Panc1 (cell line): ENCODE results near the gene KIAA0586. TPM values are rescaled to one million over a fixed set of nuclear protein-coding genes. Genes with fewer than 3 reads are reported as not detected.

Source experiments
- ATAC-seq: fragments of 200-7000 bp; cut with Tn5 transposase; 2 replicates; pipeline ENCODE4 v1.9.1; 2020; ENCODE audit warnings: mild to moderate bottlenecking, moderate library complexity
- BruUV-seq: library from RNA; stranded (reverse); fragments of 400-500 nt; replicated peaks from 2 replicates; lab custom pipeline; 2021; lab: Mats Ljungman, UMichigan
- CTCF ChIA-PET: fragments of 300-600 bp; sonication (Branson Sonifier 250); formaldehyde crosslinking; loops from one replicate; lab custom pipeline; 2022; ENCODE audit warnings: antibody characterized with exemption; lab: Charles Lee
- POLR2A ChIA-PET: fragments of 300-600 bp; sonication (Branson Sonifier 250); formaldehyde crosslinking; loops from one replicate; lab custom pipeline; 2022; ENCODE audit warnings: antibody characterized with exemption; lab: Charles Lee
- DNase-seq: peaks from one replicate; pipeline ENCODE4 v3.0.0-alpha.2; 2010; ENCODE audit warnings: low read depth, low spot score
- H3K27ac ChIP-seq: 2 replicates; pipeline ENCODE4 v1.5.1; 2011; ENCODE audit warnings: mild to moderate bottlenecking, low read length, inconsistent platforms
- H3K27me3 ChIP-seq: fragments of 200-500 bp; sonication (Bioruptor generic); 2 replicates; pipeline ENCODE4 v1.6.0; 2014; ENCODE audit warnings: low read length, inconsistent platforms; ENCODE audit not compliant: control insufficient read depth, insufficient read depth
- H3K36me3 ChIP-seq: fragments of 200-500 bp; sonication (Bioruptor generic); 2 replicates; pipeline ENCODE4 v1.5.1; 2014; ENCODE audit warnings: inconsistent platforms, mild to moderate bottlenecking, low read length, moderate library complexity; ENCODE audit not compliant: control insufficient read depth, insufficient read depth
- H3K4me1 ChIP-seq: 2 replicates; pipeline ENCODE4 v1.5.1; 2011; ENCODE audit warnings: inconsistent platforms, mild to moderate bottlenecking, low read length, moderate library complexity; ENCODE audit not compliant: control insufficient read depth, insufficient read depth
- H3K4me3 ChIP-seq, 2 experiments: 2 replicates each; pipeline ENCODE4 v1.5.1; 2011 to 2012; ENCODE audit warnings: low read depth in 2 of 2, low read length in 2 of 2, mild to moderate bottlenecking in 2 of 2, inconsistent platforms in 1 of 2, moderate library complexity in 1 of 2
- H3K9me3 ChIP-seq: fragments of 200-500 bp; sonication (Bioruptor generic); 2 replicates; pipeline ENCODE4 v1.5.1; 2014; ENCODE audit warnings: low read depth, mild to moderate bottlenecking, inconsistent platforms, low read length, moderate library complexity; ENCODE audit not compliant: control insufficient read depth, insufficient read depth
- POLR2AphosphoS5 ChIP-seq: IDR thresholded peaks from 2 replicates; pipeline ENCODE4 v1.6.1; 2012; ENCODE audit warnings: mild to moderate bottlenecking, low read depth, low read length, moderate library complexity
- SIN3A ChIP-seq: IDR thresholded peaks from 2 replicates; pipeline ENCODE4 v1.6.1; 2012; ENCODE audit warnings: low read depth, mild to moderate bottlenecking, low read length, moderate library complexity, borderline replicate concordance; ENCODE audit not compliant: insufficient read depth
- TCF7L2 ChIP-seq: IDR thresholded peaks from 2 replicates; pipeline ENCODE4 v1.6.1; 2011; ENCODE audit warnings: mild to moderate bottlenecking, low read depth, low read length, inconsistent platforms
- in situ Hi-C: cut with HindIII; loops from 2 replicates; pipeline ENCODE4 v1.10.0; 2016; ENCODE audit warnings: low sequenced_read_pairs, low pct_unique_long_range_greater_than_20kb
- intact Hi-C: fragments of 100-400 bp; cut with micrococcal nuclease; formaldehyde crosslinking; loops from one replicate; pipeline ENCODE4 v1.10.0; 2022; ENCODE audit not compliant: unreplicated experiment
- total RNA-seq: library from RNA; stranded (reverse); gene quantifications from one replicate; pipeline ENCODE4 v1.2.1, GENCODE V29; 2021; ENCODE audit not compliant: unreplicated experiment
- TF ChIP-seq, protein P1 (sequence below), 2 experiments: IDR thresholded peaks; 2 replicates each; pipeline ENCODE4 v1.6.1; 2011 to 2012; ENCODE audit warnings: low read depth in 2 of 2, control low read depth in 1 of 2, low read length in 1 of 2, mild to moderate bottlenecking in 1 of 2, moderate library complexity in 1 of 2; ENCODE audit not compliant: insufficient read depth in 1 of 2
- TF ChIP-seq, protein P2 (sequence below): fragments of 450-650 bp; IDR thresholded peaks from 2 replicates; pipeline ENCODE4 v1.5.1; 2017; ENCODE audit warnings: mild to moderate bottlenecking

The KIAA0586 gene
- total RNA-seq, 1 experiment from 2014 or later = 14.7 TPM

- peaks cover 5% of the 10 kb centered on the region; the same call in 1 of the 2 replicates for H3K4me1 ChIP-seq
Measured at GRCh38 chr14:58426670-58427280, 744 bp upstream of the KIAA0586 start.

DNA sequence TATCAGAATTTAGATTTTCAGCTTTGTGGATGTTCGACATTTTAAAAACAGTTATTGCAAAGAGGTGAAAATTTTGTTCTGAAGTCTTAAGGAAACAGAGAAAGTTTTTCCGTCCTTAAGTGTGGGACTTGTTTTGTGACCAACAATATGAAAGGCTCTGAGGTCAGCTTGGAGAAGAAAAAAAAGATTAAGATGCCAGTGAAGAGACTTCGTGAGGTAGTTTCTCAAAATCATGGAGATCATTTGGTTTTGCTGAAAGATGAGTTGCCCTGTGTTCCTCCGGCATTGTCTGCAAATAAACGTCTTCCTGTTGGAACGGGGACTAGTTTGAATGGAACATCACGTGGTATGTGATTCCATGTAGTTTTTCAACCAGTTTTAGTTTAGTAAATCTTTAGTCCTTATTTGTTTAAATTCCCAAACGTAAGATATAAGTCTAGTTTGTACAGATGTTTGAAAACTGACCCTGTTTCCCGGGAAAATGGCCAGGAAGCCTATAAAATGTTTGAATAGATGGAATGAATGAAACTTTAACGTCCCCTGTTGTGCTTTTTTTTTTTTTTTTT, 682 bp downstream of the KIAA0586 start:
- TF ChIP-seq, protein P1, sequence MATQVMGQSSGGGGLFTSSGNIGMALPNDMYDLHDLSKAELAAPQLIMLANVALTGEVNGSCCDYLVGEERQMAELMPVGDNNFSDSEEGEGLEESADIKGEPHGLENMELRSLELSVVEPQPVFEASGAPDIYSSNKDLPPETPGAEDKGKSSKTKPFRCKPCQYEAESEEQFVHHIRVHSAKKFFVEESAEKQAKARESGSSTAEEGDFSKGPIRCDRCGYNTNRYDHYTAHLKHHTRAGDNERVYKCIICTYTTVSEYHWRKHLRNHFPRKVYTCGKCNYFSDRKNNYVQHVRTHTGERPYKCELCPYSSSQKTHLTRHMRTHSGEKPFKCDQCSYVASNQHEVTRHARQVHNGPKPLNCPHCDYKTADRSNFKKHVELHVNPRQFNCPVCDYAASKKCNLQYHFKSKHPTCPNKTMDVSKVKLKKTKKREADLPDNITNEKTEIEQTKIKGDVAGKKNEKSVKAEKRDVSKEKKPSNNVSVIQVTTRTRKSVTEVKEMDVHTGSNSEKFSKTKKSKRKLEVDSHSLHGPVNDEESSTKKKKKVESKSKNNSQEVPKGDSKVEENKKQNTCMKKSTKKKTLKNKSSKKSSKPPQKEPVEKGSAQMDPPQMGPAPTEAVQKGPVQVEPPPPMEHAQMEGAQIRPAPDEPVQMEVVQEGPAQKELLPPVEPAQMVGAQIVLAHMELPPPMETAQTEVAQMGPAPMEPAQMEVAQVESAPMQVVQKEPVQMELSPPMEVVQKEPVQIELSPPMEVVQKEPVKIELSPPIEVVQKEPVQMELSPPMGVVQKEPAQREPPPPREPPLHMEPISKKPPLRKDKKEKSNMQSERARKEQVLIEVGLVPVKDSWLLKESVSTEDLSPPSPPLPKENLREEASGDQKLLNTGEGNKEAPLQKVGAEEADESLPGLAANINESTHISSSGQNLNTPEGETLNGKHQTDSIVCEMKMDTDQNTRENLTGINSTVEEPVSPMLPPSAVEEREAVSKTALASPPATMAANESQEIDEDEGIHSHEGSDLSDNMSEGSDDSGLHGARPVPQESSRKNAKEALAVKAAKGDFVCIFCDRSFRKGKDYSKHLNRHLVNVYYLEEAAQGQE (IDR thresholded peaks at IDR 0.05; ENCODE audit: insufficient read depth in 1 of 2, low read depth in 2 of 2, low read length in 1 of 2) = no peak
- TF ChIP-seq SIN3A (no peak), TCF7L2 (no peak), POLR2AphosphoS5 (no peak)
- TF ChIP-seq, protein P2, sequence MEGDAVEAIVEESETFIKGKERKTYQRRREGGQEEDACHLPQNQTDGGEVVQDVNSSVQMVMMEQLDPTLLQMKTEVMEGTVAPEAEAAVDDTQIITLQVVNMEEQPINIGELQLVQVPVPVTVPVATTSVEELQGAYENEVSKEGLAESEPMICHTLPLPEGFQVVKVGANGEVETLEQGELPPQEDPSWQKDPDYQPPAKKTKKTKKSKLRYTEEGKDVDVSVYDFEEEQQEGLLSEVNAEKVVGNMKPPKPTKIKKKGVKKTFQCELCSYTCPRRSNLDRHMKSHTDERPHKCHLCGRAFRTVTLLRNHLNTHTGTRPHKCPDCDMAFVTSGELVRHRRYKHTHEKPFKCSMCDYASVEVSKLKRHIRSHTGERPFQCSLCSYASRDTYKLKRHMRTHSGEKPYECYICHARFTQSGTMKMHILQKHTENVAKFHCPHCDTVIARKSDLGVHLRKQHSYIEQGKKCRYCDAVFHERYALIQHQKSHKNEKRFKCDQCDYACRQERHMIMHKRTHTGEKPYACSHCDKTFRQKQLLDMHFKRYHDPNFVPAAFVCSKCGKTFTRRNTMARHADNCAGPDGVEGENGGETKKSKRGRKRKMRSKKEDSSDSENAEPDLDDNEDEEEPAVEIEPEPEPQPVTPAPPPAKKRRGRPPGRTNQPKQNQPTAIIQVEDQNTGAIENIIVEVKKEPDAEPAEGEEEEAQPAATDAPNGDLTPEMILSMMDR = no peak
- no peak for ATAC-seq
- Histone ChIP-seq H3K27ac (peak overlapping the region; percentile 100), H3K4me3 (peak overlapping the region; percentile 91 to 98), H3K36me3 (peaks cover 2% of the 10 kb centered on the region), H3K4me1 (peaks cover 5% of the 10 kb centered on the region; the same call in 1 of the 2 replicates), H3K27me3 (no peaks in the 10 kb centered on the region), H3K9me3 (no peaks in the 10 kb centered on the region)
- intact Hi-C loops = no loop called here
- BruUV-seq = TSS peak; percentile 93
- CTCF ChIA-PET = no interaction called here
- in situ Hi-C loops = no loop called here
- POLR2A ChIA-PET = no interaction called here
- peak; percentile 32 for DNase-seq

More at GRCh38 chr14:58426670-58427280, 744 bp upstream of the KIAA0586 start:
- Histone ChIP-seq H3K9me3 (no peaks in the 10 kb centered on the region), H3K27me3 (no peaks in the 10 kb centered on the region), H3K4me3 (peak overlapping the region; percentile 91 to 98), H3K27ac (peak overlapping the region; percentile 100), H3K36me3 (peaks cover 2% of the 10 kb centered on the region)
- BruUV-seq = TSS peak; percentile 88
- DNase-seq (no peak), ATAC-seq (peak; percentile 85)
- intact Hi-C loops (no loop called here), in situ Hi-C loops (no loop called here)
- POLR2A ChIA-PET = interaction anchor here (0.6 kb wide), 1 partner anchor 787 kb away, joined by 3 read pairs; no protein-coding TSS in a partner anchor
- TF ChIP-seq POLR2AphosphoS5 (peak; percentile 14; the same call in 1 of the 2 replicates), SIN3A (no peak), TCF7L2 (no peak)
- TF ChIP-seq, protein P1 (IDR thresholded peaks at IDR 0.05; ENCODE audit: insufficient read depth in 1 of 2, low read depth in 2 of 2, low read length in 1 of 2) = no peak
- TF ChIP-seq, protein P2 = no peak
- CTCF ChIA-PET = no interaction called here
